Left hindlimb (tissue), 1 donor: Measurements from ENCODE around the gene INO80E.
A peak's percentile ranks its signal among the peaks of the same experiment; 100 is the strongest.
"Not testable (repeated sequence)": the region's sequence is repeated elsewhere in the genome, so short reads cannot be mapped to it uniquely, and the experiment has no call there.

Experiments
- DNase-seq: peaks from one replicate; pipeline ENCODE4 v3.0.0-alpha.2; 2018

Gene INO80E

GRCh38 chr16:30010844-30011713 is 15.0 kb downstream of the INO80E start, which contains the start of gene DOC2A:
TSS of gene DOC2A (minus strand) at chr16:30011027. CDS start at chr16:30010222, 805 bp downstream.
- DNase-seq: no peak

DNA sequence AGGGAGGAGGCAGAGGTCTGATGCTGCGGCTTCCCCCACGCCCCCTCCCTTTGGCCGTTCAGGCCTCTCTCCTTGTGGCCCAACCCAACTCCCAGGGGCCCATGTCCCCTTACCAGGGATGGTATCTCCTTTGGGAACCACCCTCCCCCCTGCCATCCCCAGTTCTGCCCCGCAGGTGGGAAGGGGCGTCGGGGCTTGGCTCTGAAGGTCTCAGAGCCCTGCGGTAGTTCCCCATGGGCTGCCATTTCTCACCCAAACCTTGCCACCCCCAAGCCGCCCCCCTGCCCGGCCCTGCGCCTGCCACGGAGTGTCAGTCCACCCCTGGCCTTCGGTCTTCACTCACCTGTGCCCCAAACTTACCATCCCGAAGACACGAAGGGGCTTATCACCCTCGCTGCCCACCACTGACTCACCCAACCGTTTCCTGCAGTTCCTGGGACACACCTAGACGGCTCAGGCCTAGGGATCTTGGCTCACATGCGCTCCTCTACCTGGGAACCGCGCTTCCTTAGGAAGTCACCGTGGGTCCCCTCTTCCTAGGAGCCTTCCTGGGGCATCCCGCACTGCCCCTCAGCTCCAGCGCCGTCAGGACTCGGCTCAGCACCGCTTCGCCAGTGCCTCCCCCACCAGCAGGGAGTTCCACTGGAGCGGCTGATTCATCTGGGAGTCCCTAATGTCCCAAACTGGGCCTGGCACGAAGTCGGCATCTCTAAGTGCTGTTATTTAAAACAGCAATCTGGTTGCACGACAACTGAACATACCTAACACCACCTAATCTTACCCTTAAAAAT is 15.9 kb downstream of the INO80E start:
- no peak for DNase-seq

DNA sequence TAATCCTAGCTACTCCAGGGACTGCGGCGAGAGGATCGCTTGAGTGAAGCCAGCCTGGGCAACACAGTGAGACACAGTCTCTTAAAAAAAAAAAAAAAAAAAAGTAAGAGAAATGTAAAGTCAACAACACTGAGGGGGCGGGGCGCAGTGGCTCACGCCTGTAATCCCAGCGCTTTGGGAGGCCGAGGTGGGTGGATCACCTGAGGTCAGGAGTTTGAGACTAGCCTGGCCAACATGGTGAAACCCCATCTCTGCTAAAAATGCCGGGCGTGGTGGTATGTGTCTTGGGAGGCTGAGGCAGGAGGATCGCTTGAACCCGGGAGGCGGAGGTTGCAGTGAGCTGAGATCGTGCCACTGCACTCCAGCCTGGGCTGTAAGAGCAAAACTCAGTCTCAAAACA is 16.6 kb downstream of the INO80E start:
- not testable (repeated sequence) for DNase-seq

- not testable (repeated sequence) for DNase-seq
Observed at GRCh38 chr16:30015450-30015849, 19.4 kb downstream of the INO80E start.

- DNase-seq: no peak
Observed at GRCh38 chr16:30016555-30017276, 20.7 kb downstream of the INO80E start.

DNA sequence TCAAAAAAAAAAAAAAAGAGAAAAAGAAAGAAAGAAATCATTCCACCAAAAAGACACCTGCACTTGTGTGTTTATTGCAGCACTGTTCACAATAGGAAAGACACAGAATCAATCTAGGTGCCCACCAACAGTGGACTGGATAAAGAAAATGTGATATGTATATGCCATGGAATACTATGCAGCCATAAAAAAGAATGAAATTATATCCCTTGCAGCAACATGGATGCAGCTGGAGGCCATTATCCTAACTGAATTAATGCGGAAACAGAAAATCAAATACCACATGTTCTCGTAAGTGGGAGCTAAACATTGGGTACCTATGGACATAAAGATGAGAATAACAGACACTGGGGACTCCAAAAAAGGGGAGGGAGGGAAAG is 21.2 kb downstream of the INO80E start:
- DNase-seq: no peak

DNA sequence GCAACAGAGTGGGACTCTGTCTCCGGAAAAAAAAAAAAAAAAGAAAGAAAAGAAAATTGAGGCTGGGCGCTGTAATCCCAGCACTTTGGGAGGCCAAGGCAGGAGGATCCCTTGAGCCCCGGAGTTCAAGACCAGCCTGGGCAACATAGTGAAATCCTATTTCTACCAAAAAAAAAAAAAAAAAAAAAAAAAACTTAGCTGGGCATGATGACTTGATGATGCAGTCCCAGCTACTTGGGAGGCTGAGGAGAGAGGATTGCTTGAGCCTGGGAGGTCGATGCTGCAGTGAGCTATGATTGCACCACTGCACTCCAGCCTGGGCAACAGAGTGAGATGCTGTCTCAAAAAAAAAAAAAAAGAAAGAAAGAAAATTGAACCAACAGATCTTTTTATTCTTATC is 21.9 kb downstream of the INO80E start:
- DNase-seq: not testable (repeated sequence)

DNA sequence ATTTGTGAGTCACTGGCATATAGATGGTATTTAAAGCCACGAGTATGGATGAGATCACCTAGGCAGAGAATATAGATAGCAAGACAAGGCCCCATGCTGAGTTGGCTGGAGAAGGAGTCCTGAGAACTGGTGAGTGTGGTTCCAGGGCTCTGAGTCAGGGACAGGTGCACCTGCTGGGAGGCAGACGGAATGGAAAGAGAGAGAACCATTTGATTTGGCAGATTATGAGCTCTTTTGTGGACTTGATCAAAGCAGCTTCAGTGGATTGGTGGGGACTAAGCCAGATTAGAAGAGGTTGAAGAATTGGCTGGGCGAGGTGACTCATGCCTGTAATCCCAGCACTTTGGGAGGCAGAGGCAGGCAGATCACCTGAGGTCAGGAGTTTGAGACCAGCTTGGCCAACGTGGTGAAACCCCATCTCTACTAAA is 22.7 kb downstream of the INO80E start:
- DNase-seq: no peak

GRCh38 chr16:30022887-30023286 is 26.8 kb downstream of the INO80E start, which contains the start of gene C16orf92:
TSS of gene C16orf92 (plus strand) at chr16:30023198. CDS start at chr16:30023341, 143 bp downstream.
- no peak for DNase-seq

GRCh38 chr16:30023586-30023985 is 27.5 kb downstream of the INO80E start:
- peak; percentile 12 for DNase-seq

DNA sequence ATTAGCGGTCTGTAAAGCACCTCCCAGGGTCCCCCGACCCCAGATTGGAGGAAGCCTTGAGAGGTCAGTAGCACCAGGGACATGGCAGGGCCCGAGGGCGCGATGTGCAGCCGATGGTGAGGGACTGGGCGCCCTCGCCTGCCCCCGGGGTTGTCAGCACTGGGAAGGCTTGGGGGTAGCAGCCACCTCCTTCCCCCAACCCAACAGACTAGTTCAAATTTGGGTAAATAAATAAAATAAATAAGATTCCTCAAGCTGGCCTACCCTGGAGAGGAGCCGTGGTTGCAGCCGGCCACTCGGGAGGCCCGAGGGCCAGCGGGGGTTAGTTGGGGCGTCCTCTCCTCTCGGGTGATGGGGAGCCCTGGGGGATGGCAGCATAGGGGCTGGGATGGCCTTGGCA is 28.4 kb downstream of the INO80E start:
- peak; percentile 19 for DNase-seq

DNA sequence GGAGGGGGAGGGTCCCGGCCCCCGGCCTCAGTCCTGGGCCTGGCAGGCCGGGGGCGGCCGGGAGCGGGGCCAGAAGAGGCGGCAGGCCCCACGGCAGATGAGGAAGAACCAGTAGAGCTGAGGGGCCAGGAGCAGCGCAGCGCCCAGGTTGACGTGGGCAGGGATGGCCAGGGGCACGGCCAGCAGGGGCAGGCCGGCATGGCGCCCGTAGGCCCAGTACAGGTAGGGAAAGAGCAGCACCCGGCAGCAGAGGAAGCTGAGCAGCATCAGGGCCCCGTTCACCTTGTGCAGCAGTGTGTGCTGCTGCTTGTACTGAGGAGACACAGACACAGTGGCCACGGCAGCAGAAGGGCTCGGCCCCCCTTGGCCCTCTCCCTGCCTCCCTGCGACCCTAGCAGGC is 29.1 kb downstream of the INO80E start:
- peak; percentile 9 for DNase-seq

DNA sequence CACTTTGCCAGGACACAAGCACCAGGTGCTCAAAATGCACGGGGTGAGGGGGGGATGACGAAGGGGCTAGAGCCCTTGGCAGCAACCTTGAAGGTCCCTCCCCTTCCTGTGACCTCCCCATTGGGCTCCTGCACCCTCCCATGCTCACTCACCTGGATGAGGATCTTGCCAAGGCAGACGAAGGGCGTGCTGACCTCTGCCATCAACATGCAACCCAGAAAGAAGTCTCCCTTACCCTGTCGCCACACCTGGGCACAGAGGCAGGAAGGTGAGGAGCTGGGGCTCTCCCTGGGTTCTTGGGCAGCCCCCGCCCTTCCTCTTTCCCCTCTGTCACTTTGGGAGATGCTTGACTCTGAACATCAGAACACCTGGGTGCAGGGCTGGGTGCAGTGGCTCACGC is 29.5 kb downstream of the INO80E start:
- peak; percentile 6 for DNase-seq

- DNase-seq: no peak
Observed at GRCh38 chr16:30026449-30026848, 30.4 kb downstream of the INO80E start.

DNA sequence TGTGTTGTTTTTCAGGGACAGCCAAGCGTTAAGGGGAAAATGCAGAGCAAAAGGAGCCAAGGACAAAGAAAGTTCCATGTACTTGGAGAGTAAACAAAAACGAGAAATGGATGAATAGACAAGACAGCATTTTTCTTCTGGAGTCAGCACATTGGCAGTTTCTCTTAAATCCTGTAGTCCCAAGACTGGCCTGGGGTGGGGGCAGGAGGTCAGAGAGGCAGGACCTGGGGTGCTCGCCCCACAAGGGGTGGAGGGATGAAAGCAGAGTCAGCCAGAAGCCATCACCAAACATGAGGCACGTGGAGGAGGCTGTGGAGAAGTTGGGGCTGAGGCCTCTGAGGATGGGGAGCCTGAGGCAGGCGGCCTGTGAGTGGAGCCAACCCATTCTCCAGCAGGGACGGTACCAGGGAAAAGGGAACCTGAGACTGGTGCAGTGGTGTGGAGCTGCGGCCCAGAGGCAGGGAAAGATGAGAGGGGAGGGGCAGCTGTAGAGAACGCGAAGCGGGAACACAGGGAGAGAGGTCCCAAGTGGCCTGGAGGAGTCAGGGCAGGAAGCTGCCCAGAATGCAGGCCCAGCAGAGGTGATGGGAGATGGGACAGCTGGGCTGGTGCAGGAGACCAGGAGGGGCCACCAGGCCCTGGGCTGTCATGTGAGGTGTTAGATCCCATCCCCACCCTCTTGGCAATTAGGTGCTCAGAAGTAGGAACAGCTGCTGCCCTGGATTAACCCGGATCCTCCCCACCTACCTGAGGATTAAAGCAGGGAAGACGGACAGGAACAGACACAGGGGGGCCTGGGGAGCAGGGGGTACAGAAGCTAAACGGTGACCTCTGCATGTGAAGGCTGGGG is 31.8 kb downstream of the INO80E start:
- DNase-seq: no peak

DNA sequence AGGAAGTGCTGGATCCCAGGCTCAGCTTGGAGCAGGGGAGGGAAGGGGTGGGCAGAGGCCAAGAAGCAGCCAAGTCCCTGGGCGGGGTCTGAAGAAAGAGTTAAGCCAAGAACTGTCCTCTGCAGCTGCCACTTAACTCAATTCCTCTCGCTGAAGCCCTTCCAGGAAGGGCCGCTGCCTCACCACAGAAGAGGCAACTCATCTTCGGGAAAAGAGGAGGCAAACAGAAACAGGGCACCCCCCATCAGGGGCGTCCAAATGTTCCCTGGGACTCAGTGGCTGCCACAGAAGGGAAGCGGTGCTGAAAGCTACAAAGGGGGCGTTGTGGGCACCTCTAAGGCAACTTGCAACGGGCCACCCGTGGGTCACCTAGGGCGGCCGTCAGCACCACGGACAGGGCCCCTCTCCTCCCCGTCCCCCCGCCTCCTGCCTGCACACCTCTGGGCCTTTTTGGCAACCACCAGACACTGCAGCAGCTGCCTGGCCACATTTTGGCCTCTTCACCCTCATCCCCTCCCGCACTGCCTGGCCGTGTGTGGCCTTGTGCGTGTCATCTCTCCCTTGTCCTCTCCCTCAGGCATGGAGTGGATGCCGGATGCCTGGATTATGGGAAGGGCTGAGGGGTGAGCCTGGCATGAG is 32.5 kb downstream of the INO80E start:
- DNase-seq: no peak

- peak; percentile 17 for DNase-seq
Observed at GRCh38 chr16:30030011-30030685, 34.1 kb downstream of the INO80E start.

DNA sequence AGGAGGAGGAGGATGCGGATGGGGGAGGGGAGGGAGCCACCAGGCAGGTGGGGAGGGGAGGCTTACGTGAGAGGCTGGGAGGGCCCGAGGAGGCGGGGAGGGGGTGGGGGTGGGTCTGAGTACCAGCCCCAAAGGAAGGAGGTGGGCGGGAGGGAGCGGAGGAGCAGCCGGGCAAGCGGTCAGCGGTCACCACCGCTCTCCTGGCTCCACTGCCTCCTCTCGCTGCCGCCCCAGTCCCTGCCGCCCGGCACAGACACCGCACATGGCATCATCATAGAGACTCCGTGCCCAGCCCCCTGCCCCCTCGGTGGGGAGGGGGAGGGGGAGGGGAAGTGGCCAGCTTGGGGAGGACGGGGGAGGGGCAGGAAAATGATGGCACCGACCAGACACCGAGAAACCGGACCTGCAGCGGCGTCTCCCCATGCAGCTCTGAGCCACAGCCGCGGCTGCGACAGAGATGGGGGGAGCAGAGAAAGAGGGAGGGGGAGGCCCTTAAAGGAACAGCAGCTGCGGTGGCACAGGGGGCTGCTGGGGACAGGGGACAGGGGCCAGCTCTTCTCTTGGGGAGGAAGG is 34.9 kb downstream of the INO80E start, which contains the start of gene TLCD3B:
TLCD3B (minus strand) TSS at position 431 of the 573 bp plus-strand sequence. CDS start 744 bp downstream, outside the sequence.
- DNase-seq: peak; percentile 35

GRCh38 chr16:30031477-30031918 is 35.5 kb downstream of the INO80E start:
- peak; percentile 2 for DNase-seq
